Neural cell (in vitro differentiated cells): ENCODE results near the gene FBN1. TPM values are rescaled to one million over a fixed set of nuclear protein-coding genes. Genes with fewer than 3 reads are reported as not detected.

Source experiments
- H2AFZ ChIP-seq: fragments of 200-600, 300-800 bp; sonication (generic), shearing (Covaris generic); 2 replicates; pipeline ENCODE4 v1.6.0; 2014; ENCODE audit warnings: low read depth, mild to moderate bottlenecking, antibody characterized with exemption, low read length, moderate library complexity
- H3F3A ChIP-seq: fragments of 200-600 bp; shearing (Covaris generic); 2 replicates; pipeline ENCODE4 v1.6.1; 2016; ENCODE audit warnings: mild to moderate bottlenecking, moderate library complexity, mixed read lengths, antibody characterized with exemption, low read length; ENCODE audit not compliant: insufficient read depth, poor library complexity, severe bottlenecking
- H3K27ac ChIP-seq: fragments of 200-600, 300-800 bp; sonication (generic), shearing (Covaris generic); 2 replicates; pipeline ENCODE4 v1.5.1; 2014; ENCODE audit warnings: mild to moderate bottlenecking, low read length, moderate library complexity
- H3K27me3 ChIP-seq: fragments of 300-800, 200-600 bp; sonication (generic), shearing (Covaris generic); 2 replicates; pipeline ENCODE4 v1.6.0; 2014; ENCODE audit warnings: mild to moderate bottlenecking, low read depth, low read length, moderate library complexity; ENCODE audit not compliant: insufficient read depth
- H3K36me3 ChIP-seq: fragments of 300-800, 200-600 bp; sonication (generic), shearing (Covaris generic); 2 replicates; pipeline ENCODE4 v1.5.1; 2014; ENCODE audit warnings: mild to moderate bottlenecking, antibody characterized with exemption, low read length, moderate library complexity; ENCODE audit not compliant: insufficient read depth
- H3K4me2 ChIP-seq: fragments of 300-800, 200-600 bp; sonication (generic), shearing (Covaris generic); 2 replicates; pipeline ENCODE4 v1.6.0; 2014; ENCODE audit warnings: mild to moderate bottlenecking, low read length
- H3K4me3 ChIP-seq: fragments of 300-800, 200-600 bp; sonication (generic), shearing (Covaris generic); 2 replicates; pipeline ENCODE4 v1.5.1; 2014; ENCODE audit warnings: mild to moderate bottlenecking, low read length, moderate library complexity
- H3K79me2 ChIP-seq: fragments of 200-600 bp; shearing (Covaris generic); replicated peaks from 2 replicates; pipeline ENCODE4 v1.6.0; 2014; ENCODE audit warnings: mild to moderate bottlenecking, low read length, moderate library complexity; ENCODE audit not compliant: insufficient read depth
- H3K9ac ChIP-seq: fragments of 300-800, 200-600 bp; sonication (generic), shearing (Covaris generic); 2 replicates; pipeline ENCODE4 v1.6.1; 2016; ENCODE audit warnings: mild to moderate bottlenecking, low read length, mixed read lengths
- H3K9me2 ChIP-seq: fragments of 200-600 bp; shearing (Covaris generic); 2 replicates; pipeline ENCODE4 v1.6.1; 2016; ENCODE audit warnings: mild to moderate bottlenecking, low read length, mixed read lengths; ENCODE audit not compliant: insufficient read depth
- H3K9me3 ChIP-seq: fragments of 200-600, 300-800 bp; sonication (generic), shearing (Covaris generic); 2 replicates; pipeline ENCODE4 v1.6.1; 2016; ENCODE audit warnings: mild to moderate bottlenecking, mixed run types, low read length, moderate library complexity, mixed read lengths
- H4K20me1 ChIP-seq: fragments of 200-600 bp; shearing (Covaris generic); 2 replicates; pipeline ENCODE4 v1.6.1; 2016; ENCODE audit warnings: mild to moderate bottlenecking, mixed run types; ENCODE audit not compliant: insufficient read depth
- CTCF ChIP-seq: fragments of 450-650 bp; IDR thresholded peaks from 2 replicates; pipeline ENCODE4 v1.5.1; 2014; ENCODE audit warnings: antibody characterized with exemption, mild to moderate bottlenecking, moderate library complexity; ENCODE audit not compliant: poor library complexity, severe bottlenecking
- EP300 ChIP-seq: fragments of 450-650 bp; conservative IDR thresholded peaks from 2 replicates; pipeline ENCODE4 v1.6.1; 2014; ENCODE audit warnings: antibody characterized with exemption, mild to moderate bottlenecking, moderate library complexity; ENCODE audit not compliant: poor library complexity, severe bottlenecking
- EZH2 ChIP-seq: fragments of 200-600, 300-800 bp; shearing (Covaris generic), sonication (generic); IDR thresholded peaks from 2 replicates; pipeline ENCODE4 v1.6.1; 2014; ENCODE audit warnings: antibody characterized with exemption, low read length, borderline replicate concordance, mild to moderate bottlenecking; ENCODE audit not compliant: insufficient read depth, poor library complexity, severe bottlenecking
- MXI1 ChIP-seq: fragments of 450-650 bp; conservative IDR thresholded peaks from 2 replicates; pipeline ENCODE4 v1.6.1; 2014; ENCODE audit warnings: antibody characterized with exemption, mild to moderate bottlenecking; ENCODE audit not compliant: poor library complexity, severe bottlenecking
- POLR2AphosphoS5 ChIP-seq: IDR thresholded peaks from 2 replicates; pipeline ENCODE4 v1.6.1; 2012
- RAD21 ChIP-seq: fragments of 450-650 bp; conservative IDR thresholded peaks from 2 replicates; pipeline ENCODE4 v1.6.1; 2014; ENCODE audit warnings: antibody characterized with exemption, mild to moderate bottlenecking, moderate library complexity
- REST ChIP-seq: IDR thresholded peaks from 2 replicates; pipeline ENCODE4 v1.6.1; 2012; ENCODE audit warnings: borderline replicate concordance
- SMC3 ChIP-seq: fragments of 450-650 bp; conservative IDR thresholded peaks from 2 replicates; pipeline ENCODE4 v1.6.1; 2014; ENCODE audit warnings: antibody characterized with exemption, mild to moderate bottlenecking, moderate library complexity; ENCODE audit not compliant: poor library complexity
- TAF1 ChIP-seq: IDR thresholded peaks from 2 replicates; pipeline ENCODE4 v1.6.1; 2012; ENCODE audit warnings: low read depth
- polyA plus RNA-seq: library from polyadenylated mRNA; depleted of rRNA; stranded (reverse); fragments of >200 nt; gene quantifications from 2 replicates; pipeline ENCODE4 v1.2.3, GENCODE V29; 2014

Gene FBN1
- polyA plus RNA-seq, 1 donor from 2014 or later = 22.0 TPM

GRCh38 chr15:48565560-48566482 lies 79.7 kb downstream of the FBN1 start:
- no peaks in the 10 kb centered on the region for H3F3A ChIP-seq
- no peaks in the 10 kb centered on the region for H3K79me2 ChIP-seq
- no peak overlapping the region for H3K4me2 ChIP-seq
- H3K27ac ChIP-seq = no peak overlapping the region
- H3K9ac ChIP-seq = no peak overlapping the region
- H3K36me3 ChIP-seq = no peaks in the 10 kb centered on the region
- TF ChIP-seq EP300 (no peak), RAD21 (no peak), POLR2AphosphoS5 (no peak), SMC3 (no peak), EZH2 (no peak), CTCF (no peak), MXI1 (no peak)
- no peaks in the 10 kb centered on the region for H3K9me3 ChIP-seq
- no peak overlapping the region for H3K4me3 ChIP-seq
- H3K27me3 ChIP-seq = no peaks in the 10 kb centered on the region
- H3K9me2 ChIP-seq = no peaks in the 10 kb centered on the region
- H2AFZ ChIP-seq = no peak overlapping the region
- H4K20me1 ChIP-seq = no peaks in the 10 kb centered on the region

DNA sequence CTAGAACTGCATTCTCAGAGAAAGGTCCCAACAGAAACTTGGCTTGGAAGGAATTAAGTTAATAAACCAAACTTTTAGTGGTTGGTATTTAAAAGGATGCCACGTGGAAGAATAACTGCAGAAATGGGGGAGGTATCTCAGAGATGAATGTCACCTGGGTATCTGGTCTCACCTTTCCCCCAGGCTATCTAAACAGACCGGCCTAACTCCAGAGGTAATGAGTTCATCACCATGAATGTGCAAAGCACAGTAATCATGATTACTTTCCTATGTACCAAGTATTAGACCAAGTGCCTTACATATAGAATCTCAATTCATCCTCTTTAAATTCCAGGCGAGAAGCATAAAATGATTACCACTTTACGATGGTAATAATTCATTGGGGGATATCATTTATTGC lies 80.8 kb downstream of the FBN1 start:
- Histone ChIP-seq H3K4me2 (no peak overlapping the region), H3K9me2 (no peaks in the 10 kb centered on the region), H3K9me3 (no peaks in the 10 kb centered on the region), H2AFZ (no peak overlapping the region), H3K4me3 (no peak overlapping the region), H4K20me1 (no peaks in the 10 kb centered on the region), H3K9ac (no peak overlapping the region), H3K79me2 (no peaks in the 10 kb centered on the region), H3K27me3 (no peaks in the 10 kb centered on the region), H3K27ac (no peak overlapping the region), H3K36me3 (no peaks in the 10 kb centered on the region), H3F3A (no peaks in the 10 kb centered on the region)
- TF ChIP-seq EP300 = no peak
- no peak for TF ChIP-seq TAF1
- TF ChIP-seq SMC3 = no peak
- TF ChIP-seq EZH2 = no peak
- TF ChIP-seq RAD21 = no peak
- TF ChIP-seq MXI1 = no peak
- no peak for TF ChIP-seq POLR2AphosphoS5
- TF ChIP-seq REST = no peak
- no peak for TF ChIP-seq CTCF
